Gastroesophageal sphincter (tissue), 4 donors: ENCODE measurements around the gene DNAI7. TPM values are rescaled to one million over a fixed set of nuclear protein-coding genes. Genes with fewer than 3 reads are reported as not detected.

Experiments
- ATAC-seq: fragments of 150-250 bp; one replicate; pipeline ENCODE4 v1.9.1; 2016; ENCODE audit warnings: mild to moderate bottlenecking, moderate library complexity
- H3K27ac ChIP-seq, 4 donors: fragments of 200-600 bp; sonication (generic) in 3 of 4; 1 replicate in 3 of 4; 2 replicates in 1 of 4; pipeline ENCODE4 v1.5.1; 2016 to 2019
- H3K27me3 ChIP-seq: fragments of 200-600 bp; sonication (generic); one replicate; pipeline ENCODE4 v1.5.1; 2019
- H3K36me3 ChIP-seq, 2 donors: fragments of 200-600 bp; sonication (generic); one replicate each; pipeline ENCODE4 v1.5.1; 2019; ENCODE audit warnings: control low read depth in 1 of 2
- H3K4me1 ChIP-seq, 3 donors: fragments of 200-600 bp; sonication (generic); 1 replicate in 2 of 3; 2 replicates in 1 of 3; pipeline ENCODE4 v1.5.1; 2016 to 2019; ENCODE audit warnings: control low read depth in 2 of 3
- H3K4me3 ChIP-seq, 2 donors: fragments of 200-600 bp; sonication (generic); one replicate each; pipeline ENCODE4 v1.5.1; 2019; ENCODE audit warnings: mild to moderate bottlenecking in 1 of 2, moderate library complexity in 1 of 2
- H3K9me3 ChIP-seq, 3 donors: fragments of 200-600 bp; sonication (generic); one replicate each; pipeline ENCODE4 v1.5.1; 2017 to 2019; ENCODE audit warnings: control low read depth in 2 of 3
- CTCF ChIP-seq, 4 experiments: fragments of 200-600 bp in 2 of 4; fragments of 450-650 bp in 2 of 4; sonication (generic) in 1 of 4; IDR thresholded peaks; one replicate each; pipeline ENCODE4 v1.5.1; 2017 to 2019; ENCODE audit warnings: antibody characterized with exemption in 4 of 4, mild to moderate bottlenecking in 2 of 4, moderate library complexity in 2 of 4
- EP300 ChIP-seq: sonication (generic); formaldehyde crosslinking; IDR thresholded peaks from one replicate; pipeline ENCODE4 v1.6.1; 2017; ENCODE audit warnings: antibody characterized with exemption, mild to moderate bottlenecking
- POLR2A ChIP-seq, 2 donors: fragments of 450-650 bp; IDR thresholded peaks; one replicate each; pipeline ENCODE4 v1.6.1; 2017; ENCODE audit warnings: antibody characterized with exemption in 2 of 2, mild to moderate bottlenecking in 2 of 2, moderate library complexity in 1 of 2
- POLR2AphosphoS5 ChIP-seq: sonication (generic); formaldehyde crosslinking; IDR thresholded peaks from one replicate; pipeline ENCODE4 v1.6.1; 2017; ENCODE audit warnings: antibody characterized with exemption
- WGBS, 2 donors: methylation state at CpG; one replicate each; pipeline ENCODE4 v1.1.5; 2018; ENCODE audit warnings: low coverage in 1 of 2; 5-methylcytosine and 5-hydroxymethylcytosine counted together
- total RNA-seq, 4 donors: library from RNA; depleted of rRNA; stranded (reverse); fragments of >200 nt; gene quantifications; one replicate each; pipeline ENCODE4 v1.1.0, GENCODE V29; 2016

Gene DNAI7
- total RNA-seq, 4 donors from 2014 or later: 0.22 to 2.3 (median 0.76) TPM

GRCh38 chr12:25084816-25085215 lies 110.1 kb downstream of the DNAI7 start:
- TF ChIP-seq CTCF (IDR thresholded peaks at IDR 0.05) (no peak), POLR2A (IDR thresholded peaks at IDR 0.05) (no peak), EP300 (no peak), POLR2AphosphoS5 (no peak)
- Histone ChIP-seq H3K9me3 (no peaks in the 10 kb centered on the region), H3K36me3 (no peaks in the 10 kb centered on the region), H3K4me1 (no peaks in the 10 kb centered on the region), H3K27ac (no peak overlapping the region), H3K4me3 (no peak overlapping the region), H3K27me3 (no peaks in the 10 kb centered on the region)
- 60 to 100% methylated on average over 1 of the region's 2 CpGs for WGBS, 2 donors
- ATAC-seq: no peak

- ATAC-seq: no peak
- Histone ChIP-seq H3K27me3 (no peaks in the 10 kb centered on the region), H3K4me3 (no peak overlapping the region), H3K36me3 (no peaks in the 10 kb centered on the region), H3K4me1 (no peaks in the 10 kb centered on the region), H3K27ac (no peak overlapping the region), H3K9me3 (no peaks in the 10 kb centered on the region)
- TF ChIP-seq POLR2AphosphoS5 (no peak), EP300 (no peak), CTCF (IDR thresholded peaks at IDR 0.05) (no peak), POLR2A (IDR thresholded peaks at IDR 0.05) (no peak)
- WGBS, 2 donors: 53 to 63% methylated on average over 5 of the region's 5 CpGs
Measured at GRCh38 chr12:25083211-25083610, 111.7 kb downstream of the DNAI7 start.

GRCh38 chr12:25082628-25083027 lies 112.3 kb downstream of the DNAI7 start:
- no peak overlapping the region for H3K4me3 ChIP-seq
- no peaks in the 10 kb centered on the region for H3K4me1 ChIP-seq
- no peak for ATAC-seq
- H3K27ac ChIP-seq: no peak overlapping the region
- no peak for TF ChIP-seq CTCF (IDR thresholded peaks at IDR 0.05)
- no peak for TF ChIP-seq POLR2A (IDR thresholded peaks at IDR 0.05)
- TF ChIP-seq POLR2AphosphoS5: no peak
- TF ChIP-seq EP300: no peak
- H3K27me3 ChIP-seq: no peaks in the 10 kb centered on the region
- H3K36me3 ChIP-seq: no peaks in the 10 kb centered on the region
- WGBS, 2 donors: 74 to 88% methylated on average over 2 of the region's 2 CpGs
- H3K9me3 ChIP-seq: no peaks in the 10 kb centered on the region

- no peaks in the 10 kb centered on the region for H3K36me3 ChIP-seq
- TF ChIP-seq EP300: no peak
- no peak for TF ChIP-seq POLR2AphosphoS5
- TF ChIP-seq POLR2A (IDR thresholded peaks at IDR 0.05): no peak
- TF ChIP-seq CTCF (IDR thresholded peaks at IDR 0.05): no peak
- no peak overlapping the region for H3K4me3 ChIP-seq
- H3K27ac ChIP-seq: no peak overlapping the region
- 90 to 91% methylated on average over 5 of the region's 5 CpGs for WGBS, 2 donors
- no peaks in the 10 kb centered on the region for H3K4me1 ChIP-seq
- ATAC-seq: no peak
- no peaks in the 10 kb centered on the region for H3K9me3 ChIP-seq
- H3K27me3 ChIP-seq: no peaks in the 10 kb centered on the region
Measured at GRCh38 chr12:25079393-25079792, 115.6 kb downstream of the DNAI7 start.

- Histone ChIP-seq H3K27me3 (no peaks in the 10 kb centered on the region), H3K4me1 (no peaks in the 10 kb centered on the region), H3K4me3 (no peak overlapping the region), H3K27ac (no peak overlapping the region), H3K9me3 (no peaks in the 10 kb centered on the region), H3K36me3 (no peaks in the 10 kb centered on the region)
- WGBS, 2 donors: 41 to 72% methylated on average over 2 of the region's 2 CpGs
- TF ChIP-seq CTCF (IDR thresholded peaks at IDR 0.05) (no peak), POLR2AphosphoS5 (no peak), EP300 (no peak), POLR2A (IDR thresholded peaks at IDR 0.05) (no peak)
- ATAC-seq: no peak
Measured at GRCh38 chr12:25074954-25075353, 120.0 kb downstream of the DNAI7 start.
